Tibial artery (tissue), 4 donors: ENCODE measurements around the gene M6PR.

Experiments used
- DNase-seq, 2 donors: peaks; one replicate each; pipeline ENCODE4 v3.0.0-alpha.2; 2019
- H3K27ac ChIP-seq, 2 donors: fragments of 200-600 bp; sonication (generic) in 1 of 2; 1 replicate in 1 of 2; 2 replicates in 1 of 2; pipeline ENCODE4 v1.5.1; 2018 to 2019; ENCODE audit warnings: mild to moderate bottlenecking in 1 of 2
- H3K27me3 ChIP-seq, 2 donors: fragments of 200-600 bp; sonication (generic) in 1 of 2; one replicate each; pipeline versions ENCODE4 v1.5.1 to v1.6.0; 2016 to 2019
- H3K36me3 ChIP-seq, 3 donors: fragments of 200-600 bp; sonication (generic) in 2 of 3; one replicate each; pipeline ENCODE4 v1.5.1; 2016 to 2019; ENCODE audit warnings: mild to moderate bottlenecking in 2 of 3
- H3K4me1 ChIP-seq, 4 donors: fragments of 200-600 bp; sonication (generic) in 2 of 4; 1 replicate in 3 of 4; 2 replicates in 1 of 4; pipeline ENCODE4 v1.5.1; 2016 to 2019
- H3K4me3 ChIP-seq, 2 donors: fragments of 200-600 bp; sonication (generic) in 1 of 2; 1 replicate in 1 of 2; 2 replicates in 1 of 2; pipeline ENCODE4 v1.5.1; 2018 to 2019; ENCODE audit warnings: mild to moderate bottlenecking in 2 of 2
- H3K9me3 ChIP-seq, 3 donors: fragments of 200-600 bp; sonication (generic) in 1 of 3; one replicate each; pipeline ENCODE4 v1.5.1; 2016 to 2019
- CTCF ChIP-seq, 2 experiments: fragments of 200-600 bp in 1 of 2; fragments of 450-650 bp in 1 of 2; IDR thresholded peaks; one replicate each; pipeline ENCODE4 v1.5.1; 2017 to 2019; ENCODE audit warnings: antibody characterized with exemption in 2 of 2, mild to moderate bottlenecking in 1 of 2, moderate library complexity in 1 of 2
- intact Hi-C: fragments of 100-400 bp; cut with DNase I; formaldehyde crosslinking; loops from one replicate; pipeline ENCODE4 v1.15.0; 2023; ENCODE audit warnings: low total_unique reads

The M6PR gene

GRCh38 chr12:8980137-8980536 is 30.7 kb upstream of the M6PR start:
- intact Hi-C loops: no loop called here
- no peaks in the 10 kb centered on the region for H3K36me3 ChIP-seq
- no peak for DNase-seq
- no peak for TF ChIP-seq CTCF (IDR thresholded peaks at IDR 0.05)
- no peak overlapping the region for H3K4me3 ChIP-seq
- no peaks in the 10 kb centered on the region for H3K4me1 ChIP-seq
- peaks cover 3 to 20% (median 12%) of the 10 kb centered on the region in 3 donors for H3K9me3 ChIP-seq
- H3K27me3 ChIP-seq: no peaks in the 10 kb centered on the region
- no peak overlapping the region for H3K27ac ChIP-seq

DNA sequence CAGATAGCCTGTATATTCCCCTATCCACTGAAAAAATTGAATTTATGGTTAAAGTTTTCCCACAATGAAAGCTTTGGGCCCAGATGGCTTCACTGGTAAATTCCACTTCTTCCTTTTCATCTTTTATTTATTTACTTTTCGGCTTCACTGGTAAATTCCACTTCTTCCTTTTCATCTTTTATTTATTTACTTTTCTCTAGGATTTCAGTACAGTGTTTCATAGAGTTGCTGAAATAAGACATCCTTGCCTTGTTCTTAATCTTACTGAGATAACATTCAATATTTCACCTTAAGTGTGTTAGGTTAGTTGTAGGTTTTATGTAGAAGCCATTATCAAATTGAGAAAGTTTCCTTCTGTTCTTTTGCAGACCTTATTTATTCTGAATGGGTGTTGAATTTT is 21.0 kb upstream of the M6PR start:
- no peak for TF ChIP-seq CTCF (IDR thresholded peaks at IDR 0.05)
- Histone ChIP-seq H3K9me3 (peaks cover 0 to 30% (median 20%) of the 10 kb centered on the region in 3 donors), H3K27ac (no peak overlapping the region), H3K4me3 (no peak overlapping the region), H3K4me1 (no peaks in the 10 kb centered on the region), H3K36me3 (no peaks in the 10 kb centered on the region), H3K27me3 (no peaks in the 10 kb centered on the region)
- intact Hi-C loops: no loop called here
- no peak for DNase-seq

- Histone ChIP-seq H3K4me3 (no peak overlapping the region), H3K9me3 (peaks cover 0 to 30% (median 20%) of the 10 kb centered on the region in 3 donors), H3K4me1 (no peaks in the 10 kb centered on the region), H3K27me3 (no peaks in the 10 kb centered on the region), H3K27ac (no peak overlapping the region), H3K36me3 (no peaks in the 10 kb centered on the region)
- no peak for TF ChIP-seq CTCF (IDR thresholded peaks at IDR 0.05)
- intact Hi-C loops: no loop called here
- DNase-seq: no peak
These were observed 20.5 kb upstream of the M6PR start for GRCh38 chr12:8969861-8970411.

DNA sequence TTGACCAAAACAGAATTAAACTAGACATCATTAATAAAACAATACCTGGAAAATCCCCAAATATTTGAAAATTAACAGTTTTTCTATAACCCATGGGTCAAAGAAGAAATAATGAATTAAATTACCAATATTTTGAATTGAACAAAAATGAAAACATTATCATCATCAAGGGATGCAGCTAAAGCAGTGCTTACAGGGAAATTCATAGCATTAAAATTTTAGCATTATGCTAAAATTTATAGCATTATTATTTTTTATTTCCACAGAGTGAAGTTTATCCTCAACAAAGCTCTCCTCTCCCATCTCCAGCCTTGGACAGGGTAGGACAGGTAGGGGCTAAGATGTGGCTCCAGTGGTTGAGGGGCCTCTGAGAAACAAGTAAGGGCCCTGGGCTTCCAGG is 19.3 kb upstream of the M6PR start:
- H3K36me3 ChIP-seq: no peaks in the 10 kb centered on the region
- H3K4me3 ChIP-seq: no peak overlapping the region
- no peaks in the 10 kb centered on the region for H3K27me3 ChIP-seq
- no peak for TF ChIP-seq CTCF (IDR thresholded peaks at IDR 0.05)
- intact Hi-C loops: no loop called here
- no peaks in the 10 kb centered on the region for H3K4me1 ChIP-seq
- H3K27ac ChIP-seq: no peak overlapping the region
- DNase-seq: no peak
- peaks cover 0 to 30% (median 20%) of the 10 kb centered on the region in 3 donors for H3K9me3 ChIP-seq

DNA sequence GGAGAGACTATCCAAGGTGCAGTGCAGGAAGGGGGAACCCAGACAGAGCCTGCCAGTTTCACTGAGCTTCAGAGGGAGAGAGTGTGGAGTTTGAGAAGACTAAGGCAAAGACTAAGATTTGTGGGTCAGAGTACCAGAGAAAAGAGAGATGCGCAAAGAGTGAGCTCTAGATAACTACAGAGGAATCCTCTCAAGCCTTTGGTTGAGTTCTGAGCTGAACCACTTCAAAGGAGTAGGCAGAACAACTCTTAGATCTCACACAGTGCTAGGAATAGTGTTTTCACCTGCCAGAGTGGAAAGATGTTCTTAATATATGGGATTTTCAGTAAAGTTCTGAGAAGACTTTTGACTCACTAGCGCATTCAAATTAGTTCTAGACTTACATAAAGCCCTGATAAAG is 10.7 kb upstream of the M6PR start:
- Histone ChIP-seq H3K36me3 (no peaks in the 10 kb centered on the region), H3K27me3 (no peaks in the 10 kb centered on the region), H3K4me3 (no peak overlapping the region), H3K9me3 (no peaks in the 10 kb centered on the region), H3K4me1 (no peaks in the 10 kb centered on the region), H3K27ac (no peak overlapping the region)
- no peak for TF ChIP-seq CTCF (IDR thresholded peaks at IDR 0.05)
- intact Hi-C loops: no loop called here
- no peak for DNase-seq

- no peaks in the 10 kb centered on the region for H3K4me1 ChIP-seq
- DNase-seq: no peak
- H3K4me3 ChIP-seq: no peak overlapping the region
- H3K9me3 ChIP-seq: no peaks in the 10 kb centered on the region
- no peak overlapping the region for H3K27ac ChIP-seq
- H3K36me3 ChIP-seq: no peaks in the 10 kb centered on the region
- intact Hi-C loops: loop anchor here (10.0 kb wide), 1 partner anchor 77 kb away; no protein-coding TSS in a partner anchor
- H3K27me3 ChIP-seq: no peaks in the 10 kb centered on the region
- no peak for TF ChIP-seq CTCF (IDR thresholded peaks at IDR 0.05)
These were observed 8.6 kb upstream of the M6PR start for GRCh38 chr12:8958066-8958465.
